IMR-90 (cell line): ENCODE data around the gene MICU1.

Experiments
- CEBPB ChIP-seq: IDR thresholded peaks from 2 replicates; pipeline ENCODE4 v1.6.1; 2012; ENCODE audit warnings: low read depth, low read length, improper control_type of control experiment
- TF ChIP-seq, protein P1 (sequence below): conservative IDR thresholded peaks from 2 replicates; pipeline ENCODE4 v1.5.1; 2012; ENCODE audit warnings: mild to moderate bottlenecking, low read depth, low read length, improper control_type of control experiment

DNA sequence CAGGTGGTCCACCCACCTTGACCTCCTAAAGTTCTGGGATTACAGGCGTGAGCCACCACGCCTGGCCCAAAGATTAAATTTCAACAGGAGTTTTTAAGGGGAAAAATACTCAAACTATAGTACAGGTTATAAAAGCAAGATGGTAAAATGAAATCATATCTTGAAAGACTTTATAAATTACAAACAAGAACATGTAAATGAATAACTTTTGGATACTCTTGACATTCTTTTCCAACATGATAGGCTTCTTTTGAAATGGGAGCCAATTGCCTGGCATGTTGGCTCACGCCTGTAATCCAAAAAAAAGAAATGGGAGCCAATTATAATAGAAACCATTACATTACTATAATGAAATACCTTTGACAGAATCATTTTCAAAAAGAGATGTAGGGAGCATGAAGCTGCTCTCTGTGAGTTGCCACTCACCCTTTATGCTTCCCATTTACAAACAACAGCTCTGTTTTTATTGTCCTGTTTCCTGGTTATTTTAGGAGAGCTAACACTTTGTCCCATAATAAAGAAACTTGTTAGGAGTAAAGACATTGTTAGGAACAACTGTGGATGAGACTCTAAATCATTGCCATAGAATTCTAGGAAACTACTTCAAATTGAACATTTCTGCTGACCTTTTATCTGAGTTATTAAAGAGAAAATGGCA is 41.5 kb upstream of the MICU1 start:
- TF ChIP-seq, protein P1, sequence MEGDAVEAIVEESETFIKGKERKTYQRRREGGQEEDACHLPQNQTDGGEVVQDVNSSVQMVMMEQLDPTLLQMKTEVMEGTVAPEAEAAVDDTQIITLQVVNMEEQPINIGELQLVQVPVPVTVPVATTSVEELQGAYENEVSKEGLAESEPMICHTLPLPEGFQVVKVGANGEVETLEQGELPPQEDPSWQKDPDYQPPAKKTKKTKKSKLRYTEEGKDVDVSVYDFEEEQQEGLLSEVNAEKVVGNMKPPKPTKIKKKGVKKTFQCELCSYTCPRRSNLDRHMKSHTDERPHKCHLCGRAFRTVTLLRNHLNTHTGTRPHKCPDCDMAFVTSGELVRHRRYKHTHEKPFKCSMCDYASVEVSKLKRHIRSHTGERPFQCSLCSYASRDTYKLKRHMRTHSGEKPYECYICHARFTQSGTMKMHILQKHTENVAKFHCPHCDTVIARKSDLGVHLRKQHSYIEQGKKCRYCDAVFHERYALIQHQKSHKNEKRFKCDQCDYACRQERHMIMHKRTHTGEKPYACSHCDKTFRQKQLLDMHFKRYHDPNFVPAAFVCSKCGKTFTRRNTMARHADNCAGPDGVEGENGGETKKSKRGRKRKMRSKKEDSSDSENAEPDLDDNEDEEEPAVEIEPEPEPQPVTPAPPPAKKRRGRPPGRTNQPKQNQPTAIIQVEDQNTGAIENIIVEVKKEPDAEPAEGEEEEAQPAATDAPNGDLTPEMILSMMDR = no peak
- TF ChIP-seq CEBPB = no peak
